Nucleus accumbens (tissue), 56 donors: Measurements from ENCODE around the gene PGK2.
"Not testable (repeated sequence)": the region's sequence is repeated elsewhere in the genome, so short reads cannot be mapped to it uniquely, and the experiment has no call there.

Experiments used
- DNase-seq, 56 donors: peaks; one replicate each; lab custom pipeline; 2025; lab: John Stamatoyannopoulos, UW

Gene PGK2

GRCh38 chr6:49787176-49787575 is at the start of gene PGK2:
Gene PGK2 (minus strand): TSS chr6:49787285. CDS start chr6:49787187, 98 bp downstream.
- DNase-seq, result no peak

- no peak for DNase-seq
Observed at GRCh38 chr6:49835140-49835539, 48.1 kb upstream of the PGK2 start.

GRCh38 chr6:49833386-49833785 is 46.3 kb upstream of the PGK2 start:
- no peak for DNase-seq

GRCh38 chr6:49826743-49827406 is 39.8 kb upstream of the PGK2 start:
- no peak for DNase-seq

- DNase-seq, result no peak
Observed at GRCh38 chr6:49815166-49815565, 28.1 kb upstream of the PGK2 start.

- no peak for DNase-seq
Observed at GRCh38 chr6:49813248-49813647, 26.2 kb upstream of the PGK2 start.

- DNase-seq, result no peak
Observed at GRCh38 chr6:49806145-49806544, 19.1 kb upstream of the PGK2 start.

- no peak for DNase-seq
Observed at GRCh38 chr6:49805246-49805645, 18.2 kb upstream of the PGK2 start.

- DNase-seq, result no peak
Observed at GRCh38 chr6:49801525-49801924, 14.4 kb upstream of the PGK2 start.

- no peak for DNase-seq
Observed at GRCh38 chr6:49799090-49799489, 12.0 kb upstream of the PGK2 start.

- not testable (repeated sequence) for DNase-seq
Observed at GRCh38 chr6:49796842-49797455, 9.9 kb upstream of the PGK2 start.

GRCh38 chr6:49790341-49790740 is 3.3 kb upstream of the PGK2 start:
- no peak for DNase-seq

GRCh38 chr6:49784272-49784671 is 2.8 kb downstream of the PGK2 start:
- DNase-seq, result no peak

- no peak for DNase-seq
Observed at GRCh38 chr6:49782725-49783124, 4.4 kb downstream of the PGK2 start.

GRCh38 chr6:49782293-49782692 is 4.8 kb downstream of the PGK2 start:
- no peak for DNase-seq

- no peak for DNase-seq
Observed at GRCh38 chr6:49776444-49776843, 10.6 kb downstream of the PGK2 start.

- DNase-seq, result no peak
Observed at GRCh38 chr6:49775043-49775442, 12.0 kb downstream of the PGK2 start.

- no peak for DNase-seq
Observed at GRCh38 chr6:49772285-49772684, 14.8 kb downstream of the PGK2 start.

- DNase-seq, result no peak
Observed at GRCh38 chr6:49766762-49767161, 20.3 kb downstream of the PGK2 start.

GRCh38 chr6:49764571-49765236 is 22.4 kb downstream of the PGK2 start:
- no peak for DNase-seq

- no peak for DNase-seq
Observed at GRCh38 chr6:49744259-49744658, 42.8 kb downstream of the PGK2 start, which contains the start of gene CRISP3. Gene CRISP3 (minus strand): TSS chr6:49744388. CDS start chr6:49744367, 21 bp downstream.

- DNase-seq, result no peak
Observed at GRCh38 chr6:49743429-49743828, 43.7 kb downstream of the PGK2 start.
